NCI-H2081 treated with DMSO at 0.1 percent for 48 hours (cell line): ENCODE measurements around the gene MSH6.

ENCODE experiments used
- DNase-seq: peaks from one replicate; lab custom pipeline; 2025; lab: John Stamatoyannopoulos, UW

MSH6 gene

GRCh38 chr2:47779426-47779790, 3.5 kb upstream of the MSH6 start:
- DNase-seq = no peak

GRCh38 chr2:47782381-47782670, 619 bp upstream of the MSH6 start:
- DNase-seq = no peak

- peak; percentile 20 for DNase-seq
Measured at GRCh38 chr2:47783486-47784351, 774 bp downstream of the MSH6 start.

- DNase-seq = no peak
Measured at GRCh38 chr2:47784352-47784851, 1.5 kb downstream of the MSH6 start.

- DNase-seq = no peak
Measured at GRCh38 chr2:47785986-47786385, 3.0 kb downstream of the MSH6 start.

- no peak for DNase-seq
Measured at GRCh38 chr2:47796090-47796697, 13.2 kb downstream of the MSH6 start.

GRCh38 chr2:47798631-47799030, 15.7 kb downstream of the MSH6 start:
- no peak for DNase-seq

GRCh38 chr2:47799031-47799609, 16.2 kb downstream of the MSH6 start:
- no peak for DNase-seq

GRCh38 chr2:47801118-47801517, 18.2 kb downstream of the MSH6 start:
- no peak for DNase-seq

GRCh38 chr2:47803363-47803762, 20.4 kb downstream of the MSH6 start:
- no peak for DNase-seq

- no peak for DNase-seq
Measured at GRCh38 chr2:47803770-47804169, 20.8 kb downstream of the MSH6 start.

- no peak for DNase-seq
Measured at GRCh38 chr2:47805850-47806249, 22.9 kb downstream of the MSH6 start.

- DNase-seq = no peak
Measured at GRCh38 chr2:47808614-47809013, 25.7 kb downstream of the MSH6 start.

GRCh38 chr2:47809903-47810302, 27.0 kb downstream of the MSH6 start:
- no peak for DNase-seq

- no peak for DNase-seq
Measured at GRCh38 chr2:47810850-47811249, 27.9 kb downstream of the MSH6 start.

- no peak for DNase-seq
Measured at GRCh38 chr2:47811668-47812067, 28.7 kb downstream of the MSH6 start.

- no peak for DNase-seq
Measured at GRCh38 chr2:47815764-47816163, 32.8 kb downstream of the MSH6 start.

- DNase-seq = no peak
Measured at GRCh38 chr2:47818777-47819176, 35.8 kb downstream of the MSH6 start.

- DNase-seq = no peak
Measured at GRCh38 chr2:47819834-47820233, 36.9 kb downstream of the MSH6 start.

- no peak for DNase-seq
Measured at GRCh38 chr2:47822518-47822917, 39.6 kb downstream of the MSH6 start.

GRCh38 chr2:47833516-47833968, 50.6 kb downstream of the MSH6 start:
- DNase-seq = no peak

GRCh38 chr2:47838249-47838648, 55.3 kb downstream of the MSH6 start:
- no peak for DNase-seq

- DNase-seq = no peak
Measured at GRCh38 chr2:47838686-47839085, 55.7 kb downstream of the MSH6 start.
